Stimulated activated effector memory CD8-positive, alpha-beta T cell treated with anti-CD3 and anti-CD28 coated beads, Interleukin-12 subunit alpha, Interleukin-12 subunit beta, amount 100 ng/mL, for 72 hours (primary cell): ENCODE data around the gene ODAD4.

Source experiments
- ATAC-seq: fragments of 150-1000 bp; cut with Tn5 transposase; 2 replicates; pipeline ENCODE4 v1.10.0; 2021
- DNase-seq, 2 donors: peaks; one replicate each; pipeline ENCODE4 v3.0.0; 2021 to 2022; ENCODE audit warnings: low spot score in 2 of 2
- H3K27ac Mint-ChIP-seq: one replicate; pipeline ENCODE4 v1.8.0; 2022; ENCODE audit warnings: mild to moderate bottlenecking, mixed read lengths
- H3K36me3 Mint-ChIP-seq: one replicate; pipeline ENCODE4 v1.8.0; 2022; ENCODE audit warnings: mild to moderate bottlenecking, mixed read lengths
- H3K4me1 Mint-ChIP-seq: one replicate; pipeline ENCODE4 v1.8.0; 2022; ENCODE audit warnings: mixed read lengths
- H3K4me3 Mint-ChIP-seq: one replicate; pipeline ENCODE4 v1.8.0; 2022; ENCODE audit warnings: mild to moderate bottlenecking, mixed read lengths
- H3K9me3 Mint-ChIP-seq: one replicate; pipeline ENCODE4 v1.8.0; 2022; ENCODE audit warnings: mixed read lengths

The ODAD4 gene

DNA sequence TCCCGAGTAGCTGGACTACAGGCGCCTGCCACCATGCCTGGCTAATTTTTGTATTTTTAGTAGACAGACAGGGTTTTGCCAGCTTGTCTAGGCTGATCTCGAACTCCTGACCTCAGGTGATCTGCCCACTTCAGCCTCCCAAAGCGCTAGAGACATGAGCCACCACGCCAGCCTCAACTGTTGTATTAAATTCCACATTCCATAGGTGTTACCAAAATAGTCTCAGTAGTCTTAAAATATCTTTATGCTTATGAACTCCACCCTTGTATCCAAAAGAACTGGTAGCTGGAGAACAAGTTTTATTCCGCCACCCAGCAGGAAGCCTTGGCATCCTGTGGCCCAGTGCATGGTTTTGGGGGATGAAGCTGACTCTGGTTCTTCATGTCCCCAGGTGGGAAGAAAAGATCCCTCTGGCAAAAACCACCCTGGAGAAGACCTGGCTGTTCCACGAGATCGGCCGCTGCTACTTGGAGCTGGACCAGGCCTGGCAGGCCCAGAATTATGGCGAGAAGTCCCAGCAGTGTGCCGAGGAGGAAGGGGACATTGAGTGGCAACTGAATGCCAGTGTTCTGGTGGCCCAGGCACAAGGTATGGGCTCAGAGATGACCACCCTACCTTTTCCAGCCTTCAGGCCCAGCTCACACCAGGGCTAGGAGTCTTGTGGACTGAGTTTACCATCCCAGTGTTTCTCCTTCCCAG is 18.5 kb downstream of the ODAD4 start:
- no peaks in the 10 kb centered on the region for H3K36me3 Mint-ChIP-seq
- ATAC-seq (no peak), DNase-seq (no peak)
- H3K4me1 Mint-ChIP-seq, result no peaks in the 10 kb centered on the region
- H3K4me3 Mint-ChIP-seq, result no peak overlapping the region
- no peak overlapping the region for H3K27ac Mint-ChIP-seq
- H3K9me3 Mint-ChIP-seq, result no peaks in the 10 kb centered on the region

DNA sequence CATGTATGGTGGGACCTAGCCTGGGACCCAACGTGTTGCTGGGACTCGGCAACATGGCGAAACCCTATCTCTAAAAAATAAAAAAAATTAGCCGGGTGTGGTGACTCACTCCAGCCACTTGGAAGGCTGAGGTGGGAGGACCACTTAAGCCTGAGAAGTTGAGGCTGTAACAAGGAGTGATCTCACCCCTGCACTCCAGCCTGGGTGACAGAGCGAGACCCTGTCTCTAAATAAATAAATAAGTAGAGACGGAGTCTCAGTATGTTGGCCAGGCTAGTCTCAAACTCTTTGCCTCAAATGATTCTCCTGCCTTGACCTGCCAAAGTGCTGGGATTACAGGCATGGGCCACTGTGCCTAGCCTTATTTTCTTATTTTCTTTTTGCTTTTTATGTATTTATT is 26.1 kb downstream of the ODAD4 start:
- Mint-ChIP-seq H3K27ac (no peak overlapping the region), H3K9me3 (no peaks in the 10 kb centered on the region), H3K4me1 (no peaks in the 10 kb centered on the region), H3K36me3 (no peaks in the 10 kb centered on the region), H3K4me3 (no peak overlapping the region)
- ATAC-seq (no peak), DNase-seq (no peak)

DNA sequence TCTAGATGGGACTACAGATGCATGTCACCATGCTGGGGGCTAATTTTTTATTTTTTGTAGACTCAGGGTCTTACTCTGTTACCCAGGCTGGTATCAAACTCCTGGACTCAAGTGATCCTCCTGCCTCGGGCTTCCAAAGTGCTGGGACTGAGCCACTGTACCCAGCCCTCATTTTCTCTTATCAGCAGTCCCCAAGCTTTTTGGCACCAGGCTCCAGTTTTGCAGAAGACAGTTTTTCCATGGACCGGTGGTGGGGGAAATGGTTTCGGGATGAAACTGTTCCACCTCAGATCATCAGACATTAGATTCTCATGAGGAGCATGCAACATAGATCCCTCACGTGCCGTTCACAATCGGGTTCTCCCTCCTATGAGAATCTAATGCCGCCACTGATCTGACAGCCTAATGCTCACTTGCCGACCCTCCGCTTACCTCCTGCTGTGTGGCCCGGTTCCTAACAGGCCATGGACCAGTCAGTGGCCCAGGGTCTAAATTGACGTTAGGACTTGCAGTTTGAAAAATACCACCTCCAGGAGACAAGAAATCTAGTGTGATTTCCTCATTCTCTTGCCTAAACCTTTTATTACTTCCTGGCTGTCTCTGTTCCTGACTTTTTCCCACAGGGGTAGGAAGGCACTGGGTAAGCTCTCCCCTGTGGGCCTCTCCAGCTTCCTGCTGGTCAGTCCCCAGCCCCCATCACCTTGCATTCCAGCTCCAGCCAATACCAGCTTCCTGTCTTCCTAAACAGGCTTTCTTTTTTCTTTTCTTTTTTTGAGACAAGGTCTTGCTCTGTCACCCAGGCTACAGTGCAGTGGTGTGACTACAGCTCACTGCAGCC is 26.8 kb downstream of the ODAD4 start:
- ATAC-seq, result no peak

DNA sequence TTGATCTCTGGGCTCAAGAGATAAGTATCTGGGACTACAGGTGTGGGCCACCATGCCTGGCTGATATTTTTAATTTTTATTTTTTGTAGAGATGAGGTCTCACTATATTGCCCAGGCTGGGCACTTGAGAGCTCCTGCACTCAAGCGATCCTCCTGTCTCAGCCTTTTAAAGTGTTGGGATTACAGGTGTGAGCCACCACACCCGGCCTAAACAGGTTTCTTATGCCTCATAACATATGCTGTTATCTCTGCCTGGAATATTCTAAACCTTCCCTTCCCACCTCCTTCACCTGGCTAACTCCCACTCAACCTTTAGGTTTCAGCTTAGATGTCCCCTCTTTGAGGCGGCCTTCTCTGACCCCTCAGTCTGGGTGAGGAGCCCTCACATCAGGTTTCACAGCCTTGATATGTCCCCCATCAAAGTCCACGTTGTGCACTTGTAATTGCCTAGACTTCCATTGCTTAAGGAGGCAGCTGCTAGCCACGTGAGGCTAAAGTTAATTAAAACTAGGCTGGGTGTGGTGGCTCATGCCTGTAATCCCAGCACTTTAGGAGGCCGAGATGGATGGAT is 27.5 kb downstream of the ODAD4 start:
- Mint-ChIP-seq H3K9me3 (no peaks in the 10 kb centered on the region), H3K27ac (peak overlapping the region; percentile 41)
- ATAC-seq, result no peak

More for the DNA sequence above, 26.8 kb downstream of the ODAD4 start:
- no peak for DNase-seq
- Mint-ChIP-seq H3K36me3 (no peaks in the 10 kb centered on the region), H3K4me1 (no peaks in the 10 kb centered on the region), H3K9me3 (no peaks in the 10 kb centered on the region), H3K4me3 (no peak overlapping the region), H3K27ac (peak overlapping the region; percentile 41)

DNA sequence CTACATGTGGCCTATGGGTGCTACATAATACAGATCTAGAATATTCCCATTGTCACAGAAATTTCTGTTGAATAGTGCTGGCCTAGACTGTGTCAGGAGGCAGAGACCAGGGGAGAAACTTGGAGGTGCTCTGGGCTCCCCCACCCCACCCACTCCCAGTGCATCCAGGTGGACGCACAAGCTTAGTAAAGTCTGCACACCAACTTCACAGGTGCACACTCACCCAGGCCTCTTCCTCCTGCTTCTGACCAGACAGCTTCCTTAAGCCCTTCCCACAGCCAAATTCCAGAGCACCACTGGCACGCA is 28.6 kb downstream of the ODAD4 start:
- no peaks in the 10 kb centered on the region for H3K9me3 Mint-ChIP-seq
- ATAC-seq (no peak), DNase-seq (no peak)
- no peak overlapping the region for H3K27ac Mint-ChIP-seq
- H3K36me3 Mint-ChIP-seq, result no peaks in the 10 kb centered on the region
- H3K4me3 Mint-ChIP-seq, result no peak overlapping the region
- H3K4me1 Mint-ChIP-seq, result no peaks in the 10 kb centered on the region

More for the DNA sequence above, 27.5 kb downstream of the ODAD4 start:
- Mint-ChIP-seq H3K4me3 (no peak overlapping the region), H3K36me3 (no peaks in the 10 kb centered on the region), H3K4me1 (no peaks in the 10 kb centered on the region)
- no peak for DNase-seq

DNA sequence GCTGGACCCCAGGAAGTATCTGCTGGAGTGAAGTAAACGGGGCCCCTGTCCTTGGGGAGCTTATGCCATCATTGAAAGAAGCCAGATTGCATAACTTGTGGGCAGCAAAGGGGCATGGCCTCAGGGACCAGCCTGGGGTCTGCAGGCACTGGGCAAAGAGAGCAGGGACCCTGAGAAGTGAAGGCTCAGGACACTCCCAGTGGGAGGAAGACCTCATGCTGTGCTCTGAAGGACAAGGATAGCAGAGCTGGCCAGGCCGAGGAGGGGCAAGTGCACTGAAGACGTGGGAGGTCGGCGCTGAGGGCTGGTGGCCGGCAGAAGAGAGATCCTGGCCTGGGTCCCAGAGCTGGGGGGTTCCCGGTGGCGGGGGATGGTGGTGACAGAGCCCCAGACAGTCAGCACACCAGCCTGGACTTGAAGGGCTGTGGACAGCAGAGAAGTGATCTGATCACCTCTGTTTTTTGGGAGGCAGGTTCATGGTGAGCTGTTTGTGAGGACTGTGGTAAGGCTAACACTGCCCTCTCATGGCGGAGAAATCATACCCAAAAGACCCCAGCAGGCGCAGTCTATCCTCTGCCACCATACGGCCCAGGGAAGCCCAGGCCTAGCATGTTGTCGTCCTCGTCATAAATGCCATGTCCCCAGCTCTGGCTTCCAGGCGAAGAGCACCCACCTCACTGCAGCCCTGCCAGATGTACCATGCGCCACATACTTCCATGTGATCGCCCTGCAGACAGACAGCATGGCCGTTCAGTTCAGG is 29.1 kb downstream of the ODAD4 start:
- Mint-ChIP-seq H3K4me3 (no peak overlapping the region), H3K9me3 (no peaks in the 10 kb centered on the region), H3K36me3 (no peaks in the 10 kb centered on the region), H3K27ac (no peak overlapping the region), H3K4me1 (no peaks in the 10 kb centered on the region)
- DNase-seq (no peak), ATAC-seq (no peak)

- peaks cover 10% of the 10 kb centered on the region for H3K36me3 Mint-ChIP-seq
- H3K4me3 Mint-ChIP-seq, result no peak overlapping the region
- no peak overlapping the region for H3K27ac Mint-ChIP-seq
- peaks cover 15% of the 10 kb centered on the region for H3K4me1 Mint-ChIP-seq
- DNase-seq (no peak), ATAC-seq (no peak)
- no peaks in the 10 kb centered on the region for H3K9me3 Mint-ChIP-seq
These were observed 31.7 kb downstream of the ODAD4 start for GRCh38 chr17:41962111-41962510.

- Mint-ChIP-seq H3K27ac (no peak overlapping the region), H3K9me3 (no peaks in the 10 kb centered on the region), H3K4me3 (no peak overlapping the region), H3K4me1 (peaks cover 23% of the 10 kb centered on the region), H3K36me3 (peaks cover 10% of the 10 kb centered on the region)
- ATAC-seq, result peak; percentile 39
- DNase-seq, result peak; percentile 56 to 86
These were observed 32.5 kb downstream of the ODAD4 start for GRCh38 chr17:41962768-41963434.

GRCh38 chr17:41965694-41966462 is 35.5 kb downstream of the ODAD4 start:
- Mint-ChIP-seq H3K4me1 (peaks cover 35% of the 10 kb centered on the region), H3K4me3 (peak overlapping the region; percentile 78), H3K27ac (peak overlapping the region; percentile 58), H3K36me3 (peaks cover 39% of the 10 kb centered on the region), H3K9me3 (no peaks in the 10 kb centered on the region)
- DNase-seq (peak; percentile 29 to 78), ATAC-seq (peak; percentile 53)

DNA sequence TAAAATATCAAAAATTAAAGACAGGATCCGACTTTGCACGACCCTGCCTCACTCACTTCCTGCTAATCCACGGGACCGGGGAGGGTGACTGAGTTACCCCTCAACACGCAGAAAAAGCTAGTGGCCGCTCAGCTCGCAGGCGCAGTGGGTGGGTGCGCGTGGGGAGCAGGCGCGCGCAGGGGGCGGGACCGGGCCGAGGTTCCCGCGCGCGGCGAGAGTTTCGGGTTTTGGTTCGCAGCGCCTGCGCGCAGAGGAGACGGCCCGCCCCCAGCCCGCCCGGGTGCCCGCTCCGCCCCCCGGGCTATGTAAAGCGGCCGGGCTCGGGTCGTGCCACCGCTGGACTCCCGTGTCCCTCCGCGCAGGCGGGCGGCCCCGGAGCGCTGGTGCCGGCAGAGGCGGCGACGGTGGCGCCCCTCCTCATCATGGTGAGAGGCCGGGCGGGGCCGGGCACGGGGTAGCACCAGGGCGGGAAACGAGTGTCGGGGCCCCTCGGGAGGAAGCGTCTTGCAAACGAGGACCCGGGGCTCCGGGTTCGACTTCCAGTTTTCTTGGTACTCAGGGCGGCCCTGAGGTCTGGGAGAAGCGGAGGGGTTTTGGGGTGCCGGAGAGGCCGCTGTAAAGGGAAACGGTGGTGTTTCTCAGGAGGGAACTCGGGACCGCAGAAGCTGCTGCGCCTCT is 36.2 kb downstream of the ODAD4 start, which contains the start of gene CNP:
TSS of gene CNP (plus strand) at position 333 of the 678 bp plus-strand sequence. CDS start at position 423, 90 bp downstream.
- Mint-ChIP-seq H3K27ac (peak within 1 kb of the TSS; percentile 58), H3K4me1 (peaks cover 35% of the 10 kb centered on the region), H3K4me3 (peak within 1 kb of the TSS; percentile 78), H3K9me3 (no peaks in the 10 kb centered on the region), H3K36me3 (peaks cover 46% of the 10 kb centered on the region)
- DNase-seq (peak; percentile 89 to 94), ATAC-seq (peak; percentile 88)

DNA sequence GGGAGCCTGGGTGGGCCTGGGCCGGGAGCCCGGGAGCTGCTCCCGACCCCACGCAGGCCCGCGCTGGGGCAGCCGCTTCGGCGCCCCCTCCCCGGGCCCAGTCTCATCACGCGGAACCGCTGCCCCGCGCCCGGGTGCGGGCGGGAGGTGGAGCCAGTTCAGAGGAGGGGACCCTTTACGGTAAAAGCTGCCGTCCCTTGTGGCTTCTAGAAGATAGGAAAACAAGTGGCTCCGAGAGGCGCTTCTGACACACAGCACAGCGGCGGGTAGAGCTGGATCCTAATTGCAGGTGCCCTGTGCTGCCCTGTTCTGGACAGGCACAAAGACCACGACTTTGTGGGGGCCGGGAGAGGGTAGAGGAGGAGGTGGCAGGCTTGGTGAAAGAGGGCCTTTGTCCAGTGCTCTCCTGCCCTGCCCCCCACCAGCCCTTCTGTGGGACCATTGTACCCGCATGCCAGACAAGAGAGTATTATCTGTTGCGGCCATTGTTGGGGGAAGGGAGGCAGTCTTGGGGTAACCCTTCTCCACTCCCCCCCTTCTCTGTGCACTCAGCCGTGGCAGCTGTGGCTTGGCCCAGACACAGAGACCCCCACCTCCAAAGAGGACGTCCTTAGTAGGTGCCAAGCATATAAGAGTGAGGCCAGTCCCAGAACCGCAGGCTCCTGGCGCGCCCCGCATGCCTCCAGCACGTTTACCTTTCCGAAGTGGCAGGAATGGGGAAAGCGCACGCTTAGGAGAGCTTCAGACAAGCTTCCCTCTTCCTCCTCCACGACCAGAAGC is 36.9 kb downstream of the ODAD4 start:
- Mint-ChIP-seq H3K4me1 (peaks cover 35% of the 10 kb centered on the region), H3K36me3 (peaks cover 53% of the 10 kb centered on the region)
- peak; percentile 19 to 78 for DNase-seq

DNA sequence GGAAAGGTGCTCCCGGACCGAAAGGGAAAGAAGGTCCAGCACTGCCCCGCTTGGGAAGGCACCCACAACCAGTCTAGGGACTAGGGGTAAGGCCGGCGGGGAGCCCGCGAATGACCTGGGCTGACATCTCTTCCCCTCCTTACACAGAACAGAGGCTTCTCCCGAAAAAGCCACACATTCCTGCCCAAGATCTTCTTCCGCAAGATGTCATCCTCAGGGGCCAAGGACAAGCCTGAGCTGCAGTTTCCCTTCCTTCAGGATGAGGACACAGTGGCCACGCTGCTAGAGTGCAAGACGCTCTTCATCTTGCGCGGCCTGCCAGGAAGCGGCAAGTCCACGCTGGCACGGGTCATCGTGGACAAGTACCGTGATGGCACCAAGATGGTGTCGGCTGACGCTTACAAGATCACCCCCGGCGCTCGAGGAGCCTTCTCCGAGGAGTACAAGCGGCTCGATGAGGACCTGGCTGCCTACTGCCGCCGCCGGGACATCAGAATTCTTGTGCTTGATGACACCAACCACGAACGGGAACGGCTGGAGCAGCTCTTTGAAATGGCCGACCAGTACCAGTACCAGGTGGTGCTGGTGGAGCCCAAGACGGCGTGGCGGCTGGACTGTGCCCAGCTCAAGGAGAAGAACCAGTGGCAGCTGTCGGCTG is 37.6 kb downstream of the ODAD4 start:
- Mint-ChIP-seq H3K4me1 (peaks cover 35% of the 10 kb centered on the region), H3K36me3 (peaks cover 60% of the 10 kb centered on the region), H3K4me3 (peak overlapping the region; percentile 78), H3K9me3 (no peaks in the 10 kb centered on the region), H3K27ac (peak overlapping the region; percentile 58)
- no peak for ATAC-seq
- no peak for DNase-seq

More for the DNA sequence above, 36.9 kb downstream of the ODAD4 start:
- Mint-ChIP-seq H3K4me3 (peak overlapping the region; percentile 78), H3K27ac (peak overlapping the region; percentile 58), H3K9me3 (no peaks in the 10 kb centered on the region)
- peak; percentile 27 for ATAC-seq

DNA sequence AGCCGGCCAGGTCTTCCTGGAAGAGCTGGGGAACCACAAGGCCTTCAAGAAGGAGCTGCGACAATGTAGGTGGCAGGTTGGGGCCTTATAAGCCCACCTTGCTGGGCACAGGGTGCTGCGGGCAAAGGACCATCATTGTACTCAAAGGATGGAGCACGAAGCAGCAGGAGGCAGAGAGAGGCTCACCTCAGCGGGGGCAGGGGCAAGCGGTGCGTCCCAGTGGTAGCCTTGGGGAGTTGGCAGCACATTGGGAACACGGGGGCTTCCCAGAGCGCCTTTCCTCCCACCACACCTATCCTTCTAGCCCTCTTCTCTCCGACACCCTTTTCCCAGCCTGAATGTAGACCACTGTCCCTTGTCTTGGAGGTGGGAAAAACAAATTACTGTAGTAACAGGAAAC is 38.3 kb downstream of the ODAD4 start:
- DNase-seq (no peak), ATAC-seq (no peak)
- Mint-ChIP-seq H3K4me1 (peaks cover 40% of the 10 kb centered on the region), H3K36me3 (peaks cover 67% of the 10 kb centered on the region), H3K4me3 (peak overlapping the region; percentile 78), H3K9me3 (no peaks in the 10 kb centered on the region), H3K27ac (no peak overlapping the region)
